Prostate gland (tissue), 2 donors: Measurements from ENCODE around the gene HADHA.

Source experiments
- POLR2A ChIP-seq: fragments of 450-650 bp; IDR thresholded peaks from one replicate; pipeline ENCODE4 v1.6.1; 2016; ENCODE audit warnings: antibody characterized with exemption, mild to moderate bottlenecking
- POLR2AphosphoS5 ChIP-seq: sonication (generic); formaldehyde crosslinking; IDR thresholded peaks from one replicate; pipeline ENCODE4 v1.6.1; 2017; ENCODE audit warnings: antibody characterized with exemption
- TF ChIP-seq, protein P1 (sequence below), 4 experiments: fragments of 200-600 bp in 2 of 4; fragments of 450-650 bp in 2 of 4; sonication (generic) in 2 of 4; IDR thresholded peaks; 1 replicate in 3 of 4; 2 replicates in 1 of 4; pipeline ENCODE4 v1.5.1; 2016 to 2019; ENCODE audit warnings: antibody characterized with exemption in 4 of 4, mild to moderate bottlenecking in 2 of 4, moderate library complexity in 2 of 4

DNA sequence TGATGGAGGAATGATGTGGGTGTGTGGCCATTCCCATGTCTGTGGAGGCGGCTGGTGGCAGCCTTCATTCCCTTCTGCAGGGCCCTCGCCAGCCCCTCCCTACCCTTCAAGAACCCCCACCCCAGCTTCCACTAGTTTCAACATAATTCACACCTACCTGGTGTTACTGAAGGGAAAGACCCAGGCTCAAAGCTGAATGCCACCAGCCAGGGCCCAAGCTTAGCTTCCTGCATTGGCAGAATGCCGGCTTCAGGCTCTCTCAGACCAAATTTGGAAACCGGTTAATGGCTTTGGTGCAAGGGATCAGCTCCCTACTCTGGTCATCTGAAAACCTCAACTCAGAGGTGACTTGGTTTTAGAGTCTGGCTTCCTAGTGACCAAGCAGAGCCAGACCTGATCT is 54.7 kb downstream of the HADHA start:
- TF ChIP-seq, protein P1, sequence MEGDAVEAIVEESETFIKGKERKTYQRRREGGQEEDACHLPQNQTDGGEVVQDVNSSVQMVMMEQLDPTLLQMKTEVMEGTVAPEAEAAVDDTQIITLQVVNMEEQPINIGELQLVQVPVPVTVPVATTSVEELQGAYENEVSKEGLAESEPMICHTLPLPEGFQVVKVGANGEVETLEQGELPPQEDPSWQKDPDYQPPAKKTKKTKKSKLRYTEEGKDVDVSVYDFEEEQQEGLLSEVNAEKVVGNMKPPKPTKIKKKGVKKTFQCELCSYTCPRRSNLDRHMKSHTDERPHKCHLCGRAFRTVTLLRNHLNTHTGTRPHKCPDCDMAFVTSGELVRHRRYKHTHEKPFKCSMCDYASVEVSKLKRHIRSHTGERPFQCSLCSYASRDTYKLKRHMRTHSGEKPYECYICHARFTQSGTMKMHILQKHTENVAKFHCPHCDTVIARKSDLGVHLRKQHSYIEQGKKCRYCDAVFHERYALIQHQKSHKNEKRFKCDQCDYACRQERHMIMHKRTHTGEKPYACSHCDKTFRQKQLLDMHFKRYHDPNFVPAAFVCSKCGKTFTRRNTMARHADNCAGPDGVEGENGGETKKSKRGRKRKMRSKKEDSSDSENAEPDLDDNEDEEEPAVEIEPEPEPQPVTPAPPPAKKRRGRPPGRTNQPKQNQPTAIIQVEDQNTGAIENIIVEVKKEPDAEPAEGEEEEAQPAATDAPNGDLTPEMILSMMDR (IDR thresholded peaks at IDR 0.05) = no peak
- TF ChIP-seq POLR2A = no peak
- TF ChIP-seq POLR2AphosphoS5 = no peak
